Glomerular visceral epithelial cell (primary cell): ENCODE results near the gene PINK1.
A peak's percentile ranks its signal among the peaks of the same experiment; 100 is the strongest.
"Not testable (repeated sequence)": the region's sequence is repeated elsewhere in the genome, so short reads cannot be mapped to it uniquely, and the experiment has no call there.

Experiments used
- DNase-seq: peaks from one replicate; pipeline ENCODE4 v3.0.0-alpha.2; 2016; ENCODE audit errors: extremely low spot score

Gene PINK1

DNA sequence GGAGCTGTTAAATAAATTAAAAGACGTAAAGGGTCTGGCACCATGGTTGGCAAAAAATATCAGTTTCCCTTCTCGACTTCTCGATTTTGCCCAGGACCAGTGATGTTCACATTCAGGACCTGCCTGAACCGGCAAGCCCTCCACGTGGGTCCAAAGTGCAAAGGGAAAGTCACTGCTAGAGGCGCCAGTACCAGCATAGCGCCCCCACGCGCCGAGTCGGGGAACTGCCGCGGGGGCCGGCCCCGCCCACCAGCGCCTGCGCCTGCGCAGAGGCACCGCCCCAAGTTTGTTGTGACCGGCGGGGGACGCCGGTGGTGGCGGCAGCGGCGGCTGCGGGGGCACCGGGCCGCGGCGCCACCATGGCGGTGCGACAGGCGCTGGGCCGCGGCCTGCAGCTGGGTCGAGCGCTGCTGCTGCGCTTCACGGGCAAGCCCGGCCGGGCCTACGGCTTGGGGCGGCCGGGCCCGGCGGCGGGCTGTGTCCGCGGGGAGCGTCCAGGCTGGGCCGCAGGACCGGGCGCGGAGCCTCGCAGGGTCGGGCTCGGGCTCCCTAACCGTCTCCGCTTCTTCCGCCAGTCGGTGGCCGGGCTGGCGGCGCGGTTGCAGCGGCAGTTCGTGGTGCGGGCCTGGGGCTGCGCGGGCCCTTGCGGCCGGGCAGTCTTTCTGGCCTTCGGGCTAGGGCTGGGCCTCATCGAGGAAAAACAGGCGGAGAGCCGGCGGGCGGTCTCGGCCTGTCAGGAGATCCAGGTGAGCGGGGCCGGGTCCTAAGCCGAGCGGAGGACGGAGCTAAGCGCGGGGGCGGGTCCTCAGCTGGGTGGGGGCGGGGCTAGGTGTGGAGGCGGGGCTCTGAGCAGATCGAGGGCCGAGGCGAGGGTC, at the start of gene PINK1:
Gene PINK1, plus strand, starts transcription at position 269 of the 875 bp plus-strand sequence. Its CDS starts 91 bp downstream, at position 360.
- peak; percentile 81 for DNase-seq

DNA sequence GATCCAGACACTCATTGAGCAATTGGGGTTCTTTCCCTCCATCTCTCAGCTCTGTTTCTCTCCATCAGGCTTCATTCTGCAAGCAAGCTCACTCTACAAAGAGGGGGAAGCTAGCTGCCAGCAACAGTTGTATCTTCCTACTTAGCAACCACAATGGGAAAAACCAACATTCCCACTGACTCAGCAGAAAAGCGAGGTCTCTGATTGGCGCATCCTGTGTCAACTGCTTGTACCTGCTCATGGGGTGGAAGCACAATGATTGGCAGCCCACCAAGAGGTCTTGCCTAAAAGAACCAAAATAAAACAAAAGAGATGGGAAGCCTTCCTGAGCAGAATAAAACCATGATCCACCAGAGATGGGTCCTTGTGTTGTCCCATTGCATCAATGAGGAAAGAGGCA, 48.4 kb upstream of the PINK1 start:
- peak; percentile 25 for DNase-seq

DNA sequence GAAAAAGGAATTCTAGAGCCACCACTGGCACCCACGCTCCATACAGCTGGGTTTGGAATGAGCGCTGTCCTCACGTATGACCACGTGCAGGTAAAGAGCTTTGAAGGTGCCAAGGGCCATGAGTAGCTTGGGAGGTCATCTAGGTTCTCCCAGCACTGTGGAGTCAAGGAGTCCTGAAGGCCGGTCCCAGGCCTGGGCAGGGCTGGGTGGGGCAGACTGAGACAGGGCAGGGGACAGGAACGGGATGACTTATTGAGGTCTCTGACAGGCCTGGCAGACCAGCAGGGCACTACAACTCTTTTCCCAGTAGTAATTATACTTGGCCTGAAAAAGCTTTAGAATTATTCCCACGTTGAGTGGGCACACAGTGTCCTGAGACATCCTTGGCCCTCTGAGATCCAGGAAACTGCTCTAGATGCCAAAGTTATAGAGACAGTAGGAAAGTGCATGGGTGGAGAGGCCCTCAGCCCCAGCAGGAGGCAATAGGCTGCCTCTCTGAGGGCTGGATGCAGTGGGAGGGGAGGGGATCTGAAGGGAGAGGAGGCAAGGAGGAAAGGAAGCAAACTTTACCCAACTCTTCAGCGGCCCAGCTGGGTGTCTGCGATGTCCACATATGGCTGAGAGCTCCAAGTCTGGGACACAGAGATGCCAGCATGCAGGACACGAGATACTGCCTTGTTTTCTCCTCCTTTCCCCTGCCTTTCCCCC, 46.2 kb upstream of the PINK1 start:
- DNase-seq = no peak

DNA sequence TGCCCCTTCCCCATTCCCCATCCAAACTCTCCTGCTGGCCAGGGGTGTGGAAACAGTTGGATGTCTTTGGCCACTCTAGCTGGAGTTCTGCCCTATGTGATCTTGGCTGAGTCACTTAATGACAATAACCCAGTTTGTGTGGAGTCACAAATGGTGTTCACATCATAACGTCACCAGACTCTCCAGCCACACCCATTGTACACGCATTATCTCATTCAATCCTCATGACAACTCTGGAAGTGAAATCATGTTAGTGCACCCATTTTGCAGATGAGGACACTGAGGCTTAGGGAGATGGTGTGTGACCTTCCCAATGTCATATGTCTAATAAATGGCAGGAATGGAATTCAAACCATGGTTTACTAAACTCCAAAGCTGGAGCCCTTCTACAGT, 45.6 kb upstream of the PINK1 start:
- DNase-seq = no peak

DNA sequence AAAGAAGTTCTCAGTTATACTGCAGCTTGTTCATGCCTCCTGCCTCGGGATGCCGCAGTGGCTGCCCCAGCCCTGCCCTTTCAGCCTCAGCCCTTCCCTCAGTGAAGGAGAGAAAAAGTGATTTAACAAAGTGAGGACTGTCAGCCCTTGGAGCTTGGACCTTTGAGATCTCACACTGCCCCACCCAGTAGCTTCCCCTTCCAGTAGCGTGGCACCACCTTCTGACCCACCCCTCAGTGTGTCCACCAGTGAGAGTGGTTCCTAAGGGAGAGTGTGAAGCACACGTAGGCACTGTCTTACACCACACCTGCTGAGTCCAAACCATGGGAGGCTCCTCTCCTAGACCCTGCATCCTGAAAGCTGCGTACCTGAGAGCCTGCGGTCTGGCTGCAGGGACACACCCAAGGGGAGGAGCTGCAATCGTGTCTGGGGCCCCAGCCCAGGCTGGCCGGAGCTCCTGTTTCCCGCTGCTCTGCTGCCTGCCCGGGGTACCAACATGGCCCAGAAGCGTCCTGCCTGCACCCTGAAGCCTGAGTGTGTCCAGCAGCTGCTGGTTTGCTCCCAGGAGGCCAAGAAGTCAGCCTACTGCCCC, 44.5 kb upstream of the PINK1 start, which contains the start of gene CDA:
Gene CDA, plus strand, starts transcription at position 464 of the 592 bp plus-strand sequence. Its CDS starts 33 bp downstream, at position 497.
- DNase-seq = no peak

DNA sequence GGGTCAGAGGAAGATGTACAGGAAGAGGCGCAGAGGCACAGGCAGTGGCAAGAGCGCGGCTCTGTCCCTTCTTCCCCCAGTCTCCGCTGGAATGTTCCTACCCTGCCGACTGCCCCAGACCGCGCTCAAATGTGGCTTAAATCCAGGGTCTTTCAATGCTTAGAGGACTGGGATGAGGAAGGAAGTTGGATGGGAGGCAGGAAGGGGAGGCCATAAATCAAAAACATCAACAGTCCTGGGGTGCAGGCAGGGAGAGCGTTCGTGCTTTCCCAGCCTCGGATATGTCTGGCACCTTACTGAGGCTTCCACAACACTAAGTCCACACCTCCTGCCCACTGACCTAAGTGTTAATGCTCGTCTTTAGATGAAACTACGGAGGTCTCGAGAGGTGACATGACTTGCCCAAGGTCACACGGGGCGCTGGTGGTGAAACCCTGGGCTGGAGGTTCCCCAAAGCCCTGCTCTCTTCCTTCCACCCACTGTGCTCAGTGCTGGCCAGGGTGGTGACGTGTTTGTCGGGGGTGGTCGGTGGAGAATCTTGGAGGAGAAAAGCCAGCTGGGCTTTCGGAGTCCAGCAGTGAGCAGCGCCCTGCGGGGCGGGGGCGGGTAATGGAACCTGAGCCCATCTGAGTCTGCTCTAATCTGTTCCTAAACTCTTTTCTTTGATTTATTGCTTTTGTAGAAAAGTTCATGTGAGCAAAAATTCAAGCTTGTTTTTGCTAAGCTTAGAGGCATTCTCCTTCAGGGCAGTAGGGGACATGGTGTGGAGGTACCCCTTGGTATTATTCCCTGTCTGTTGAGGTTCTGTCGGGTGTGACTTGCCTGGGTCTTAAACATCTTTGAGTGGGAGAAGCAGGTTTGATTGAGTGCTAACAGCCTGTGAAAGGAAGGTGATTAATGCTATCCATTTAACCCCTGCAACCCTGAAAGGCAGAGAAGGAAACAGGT, 43.7 kb upstream of the PINK1 start:
- no peak for DNase-seq

DNA sequence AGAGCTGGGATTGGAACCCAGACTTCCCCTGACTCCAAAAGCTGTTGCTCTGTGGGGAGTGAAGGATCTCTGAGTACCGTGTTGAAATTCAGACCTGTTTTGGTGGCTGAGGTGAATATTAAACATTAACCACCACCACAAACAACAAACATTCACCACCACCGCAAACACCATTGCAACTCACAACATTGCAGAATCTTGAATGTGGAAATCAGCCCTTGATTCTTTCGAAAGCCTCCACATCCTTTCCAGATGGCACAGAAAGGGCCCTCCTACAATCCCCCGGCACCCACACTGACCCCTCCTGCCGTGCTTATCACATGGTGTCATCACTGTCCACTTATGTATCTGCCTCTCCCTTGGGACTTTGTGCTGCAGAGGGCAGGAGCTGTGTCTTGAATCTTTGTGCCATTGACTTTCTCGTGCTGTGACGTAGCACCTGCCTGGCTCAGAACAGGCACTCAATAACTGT, 42.9 kb upstream of the PINK1 start:
- peak; percentile 33 for DNase-seq

DNA sequence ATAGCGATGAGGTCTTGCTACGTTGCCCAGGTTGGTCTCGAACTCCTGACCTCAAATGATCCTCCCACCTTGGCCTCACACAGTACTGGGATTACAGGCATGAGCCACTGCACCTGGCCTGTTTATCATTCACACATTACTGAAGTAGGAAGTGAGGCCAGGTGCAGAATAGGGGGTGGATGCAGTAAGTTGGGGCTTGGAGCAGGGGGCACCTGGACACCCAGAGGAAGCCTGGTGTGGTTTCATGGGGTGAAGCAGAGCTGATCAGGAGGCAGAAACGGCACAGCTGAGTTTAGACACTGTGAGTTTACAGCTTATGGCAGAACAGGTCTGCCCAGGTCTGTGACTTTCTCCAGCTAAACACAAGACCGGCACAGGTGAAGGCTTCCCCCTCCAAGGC, 39.5 kb upstream of the PINK1 start:
- no peak for DNase-seq

DNA sequence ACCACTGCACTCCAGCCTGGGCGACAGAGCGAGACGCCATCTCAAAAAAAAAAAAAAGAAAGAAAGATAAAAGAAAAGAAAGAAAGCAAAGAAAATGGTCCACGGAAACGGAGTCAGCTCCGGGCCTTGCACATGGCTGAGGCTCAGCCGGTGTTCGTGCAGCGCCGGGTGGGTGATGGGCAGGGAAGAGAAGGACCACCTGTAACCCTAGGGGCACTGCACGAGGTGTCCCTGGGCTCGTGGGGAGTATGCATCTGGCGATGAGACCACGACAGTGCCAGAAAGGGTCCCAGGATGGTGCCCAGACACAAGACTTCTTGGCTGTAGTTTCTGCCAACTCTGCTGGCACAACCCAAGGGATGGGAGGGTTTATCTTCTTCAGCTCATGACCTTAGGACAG, 38.5 kb upstream of the PINK1 start:
- DNase-seq = no peak

DNA sequence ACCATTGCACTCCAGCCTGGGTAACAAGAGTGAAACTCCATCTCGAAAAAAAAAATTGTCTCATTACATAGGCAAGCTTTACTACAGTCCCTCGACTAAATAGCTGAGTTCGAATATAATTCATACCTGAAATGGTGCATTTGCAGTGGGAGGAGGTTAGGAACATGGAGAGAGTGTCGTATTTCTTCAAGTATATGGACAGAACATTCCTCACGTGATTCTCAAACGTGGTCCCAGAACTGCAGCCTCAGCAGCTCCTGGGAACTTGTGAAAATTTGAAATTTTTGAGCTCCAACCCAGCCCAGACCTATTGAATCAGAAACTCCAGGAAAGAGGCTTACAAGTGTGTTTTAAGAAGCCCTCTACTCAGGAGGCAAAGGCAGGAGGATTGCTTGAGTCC, 37.2 kb upstream of the PINK1 start:
- DNase-seq = no peak

DNA sequence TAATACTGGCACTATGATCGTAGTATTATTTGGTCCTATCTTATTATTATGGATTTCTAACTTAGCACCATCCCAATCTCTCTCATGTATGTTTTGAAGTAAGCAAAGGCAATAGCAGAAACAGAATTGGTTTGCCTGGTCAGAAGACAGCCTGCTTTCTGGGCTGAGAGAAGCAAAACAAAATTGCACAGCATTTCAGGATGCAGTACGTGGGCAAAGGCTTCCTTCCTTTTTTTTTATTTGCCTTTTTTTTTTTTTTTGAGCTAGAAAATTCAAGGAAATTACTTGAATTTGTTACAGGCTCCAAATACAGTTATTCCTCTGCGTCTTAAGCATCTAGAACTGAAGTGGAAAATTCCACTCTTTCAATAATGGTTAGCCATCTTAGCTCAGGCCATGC, 35.6 kb upstream of the PINK1 start:
- DNase-seq = no peak

DNA sequence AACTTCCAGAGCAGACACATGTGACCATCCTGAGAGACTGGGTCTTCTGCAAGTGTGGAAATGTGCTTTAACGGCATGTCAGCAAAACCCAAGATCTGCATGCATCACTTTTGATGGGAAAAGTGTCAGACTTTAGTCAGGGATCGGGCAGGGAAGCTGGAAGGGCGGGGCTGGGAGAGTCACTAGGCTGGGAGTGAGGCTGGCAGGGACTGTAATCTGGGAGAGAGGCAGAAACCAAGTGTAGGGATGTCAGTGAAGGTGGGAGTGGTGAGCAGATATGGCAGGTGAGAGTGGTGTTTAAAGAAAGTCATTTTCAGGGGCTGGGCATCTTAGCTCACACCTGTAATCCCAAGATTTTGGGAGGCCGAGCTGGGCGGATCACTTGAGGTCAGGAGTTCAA, 33.1 kb upstream of the PINK1 start:
- DNase-seq = no peak

DNA sequence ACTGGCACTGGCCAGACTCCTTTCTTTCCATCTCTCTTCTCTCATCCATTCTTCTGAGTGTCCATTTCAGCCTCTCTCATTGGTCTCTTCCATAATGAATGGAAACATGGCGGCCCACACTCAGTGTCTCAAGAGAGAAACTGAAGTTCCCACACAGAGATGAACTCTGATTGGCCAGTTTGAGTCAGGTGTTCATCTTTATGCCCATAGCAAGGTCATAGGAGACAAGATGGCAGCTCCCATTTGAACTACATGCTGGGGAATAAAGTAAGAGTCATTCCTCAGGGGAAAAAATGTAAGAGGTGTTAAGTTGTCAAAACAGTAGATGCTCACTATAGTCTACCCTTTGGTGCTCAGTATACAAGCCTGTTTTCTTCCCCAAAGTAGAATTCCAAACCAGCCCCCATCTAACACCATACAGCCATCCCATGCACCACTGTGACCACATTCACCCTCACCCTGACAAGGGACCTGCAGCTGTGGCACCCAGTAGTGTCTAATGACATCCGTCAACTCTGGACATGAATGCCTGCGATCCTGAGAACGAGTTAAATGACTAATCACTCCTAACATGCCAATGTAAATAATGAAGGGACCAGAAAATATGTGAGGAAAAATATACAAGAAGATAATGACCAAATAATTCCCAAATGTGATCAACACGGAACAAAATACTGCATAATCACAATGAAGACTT, 32.0 kb upstream of the PINK1 start:
- no peak for DNase-seq

DNA sequence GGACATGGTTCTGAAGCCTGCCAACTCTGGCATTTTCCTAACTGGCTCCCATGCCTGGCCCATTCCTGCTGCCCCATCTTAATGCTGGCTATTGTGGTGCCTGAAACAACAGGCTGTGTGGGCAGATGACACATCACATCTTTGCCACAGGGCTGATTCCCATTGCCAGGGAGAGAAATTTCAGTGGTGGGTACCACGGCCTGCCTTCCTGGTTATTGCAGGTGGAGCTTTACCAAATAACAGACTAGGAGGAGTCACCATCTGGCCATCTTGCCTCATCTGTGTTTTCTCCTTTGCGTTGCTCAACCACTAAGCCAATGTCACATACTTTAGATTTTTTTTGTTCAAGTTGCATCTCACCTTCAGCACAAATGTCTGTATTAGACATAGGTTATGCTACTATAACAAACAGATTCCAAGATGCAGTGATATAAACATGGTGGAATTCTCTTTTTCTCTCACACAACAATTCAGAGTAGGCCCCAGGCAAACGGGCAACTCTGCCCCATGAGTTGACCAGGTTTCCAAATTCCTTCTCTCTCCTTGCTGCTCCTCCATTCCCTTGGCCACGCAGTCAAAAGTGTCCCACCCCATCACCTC, 30.3 kb upstream of the PINK1 start:
- peak; percentile 31 for DNase-seq

DNA sequence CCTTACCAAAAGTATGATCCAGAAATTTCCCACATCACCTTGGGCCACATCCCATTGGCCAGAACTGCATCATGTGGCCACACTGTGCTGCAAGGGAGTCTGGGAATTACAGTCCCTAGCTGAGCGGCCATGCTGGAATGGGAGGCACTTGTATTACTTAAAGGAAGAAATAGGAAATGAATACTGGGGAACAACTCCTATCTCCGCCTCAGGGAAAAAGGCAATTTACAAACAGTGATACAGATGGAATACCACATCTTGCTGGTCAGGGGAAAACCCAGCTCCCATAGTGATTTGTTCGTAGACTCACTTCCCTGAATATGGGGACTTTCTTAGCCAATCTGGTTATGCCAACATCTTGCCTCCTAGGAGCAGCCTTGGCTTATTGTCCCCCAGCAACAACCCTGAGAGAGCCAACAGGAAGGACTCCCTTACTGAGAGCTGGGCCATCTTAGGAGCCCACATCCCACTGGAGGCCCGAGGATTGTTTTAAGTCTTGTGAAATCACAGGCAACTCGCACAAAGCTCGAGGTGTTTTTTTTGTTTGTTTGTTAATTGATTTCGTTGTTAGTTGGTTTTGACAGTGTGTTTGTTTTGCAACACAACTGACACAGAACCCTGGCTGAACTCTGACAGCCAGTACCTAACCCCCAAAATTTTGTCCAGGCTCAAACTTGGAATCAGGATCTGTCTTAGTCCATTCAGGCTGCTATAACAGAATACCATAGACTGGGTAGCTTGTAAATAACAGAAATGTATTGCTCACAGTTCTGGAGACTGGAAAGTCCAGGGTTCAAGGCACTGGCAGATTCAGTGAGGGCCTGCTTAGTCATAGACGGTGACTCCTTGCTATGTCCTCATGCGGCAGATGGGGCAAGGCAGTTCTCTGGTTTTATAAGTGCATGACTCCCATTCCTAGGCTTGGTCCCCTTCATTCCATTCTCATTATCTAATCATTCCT, 29.5 kb upstream of the PINK1 start:
- DNase-seq = peak; percentile 84

DNA sequence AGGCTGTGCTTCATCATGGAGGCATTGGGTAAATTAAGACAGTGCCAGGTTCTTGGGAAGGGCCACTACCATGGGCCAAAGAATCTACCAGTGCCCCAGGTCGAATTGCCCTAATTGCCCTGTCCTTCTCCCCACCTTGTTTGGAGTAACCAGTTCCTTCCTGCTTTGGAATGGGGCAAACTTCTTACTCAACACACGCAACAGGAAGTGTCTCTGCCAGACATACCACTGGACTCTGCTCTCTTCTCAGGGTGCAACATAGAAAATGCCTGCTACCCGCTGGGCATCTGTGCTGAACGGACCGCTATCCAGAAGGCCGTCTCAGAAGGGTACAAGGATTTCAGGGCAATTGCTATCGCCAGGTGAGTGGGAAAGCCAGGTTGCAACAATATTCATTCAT, 28.6 kb upstream of the PINK1 start:
- DNase-seq = peak; percentile 25

DNA sequence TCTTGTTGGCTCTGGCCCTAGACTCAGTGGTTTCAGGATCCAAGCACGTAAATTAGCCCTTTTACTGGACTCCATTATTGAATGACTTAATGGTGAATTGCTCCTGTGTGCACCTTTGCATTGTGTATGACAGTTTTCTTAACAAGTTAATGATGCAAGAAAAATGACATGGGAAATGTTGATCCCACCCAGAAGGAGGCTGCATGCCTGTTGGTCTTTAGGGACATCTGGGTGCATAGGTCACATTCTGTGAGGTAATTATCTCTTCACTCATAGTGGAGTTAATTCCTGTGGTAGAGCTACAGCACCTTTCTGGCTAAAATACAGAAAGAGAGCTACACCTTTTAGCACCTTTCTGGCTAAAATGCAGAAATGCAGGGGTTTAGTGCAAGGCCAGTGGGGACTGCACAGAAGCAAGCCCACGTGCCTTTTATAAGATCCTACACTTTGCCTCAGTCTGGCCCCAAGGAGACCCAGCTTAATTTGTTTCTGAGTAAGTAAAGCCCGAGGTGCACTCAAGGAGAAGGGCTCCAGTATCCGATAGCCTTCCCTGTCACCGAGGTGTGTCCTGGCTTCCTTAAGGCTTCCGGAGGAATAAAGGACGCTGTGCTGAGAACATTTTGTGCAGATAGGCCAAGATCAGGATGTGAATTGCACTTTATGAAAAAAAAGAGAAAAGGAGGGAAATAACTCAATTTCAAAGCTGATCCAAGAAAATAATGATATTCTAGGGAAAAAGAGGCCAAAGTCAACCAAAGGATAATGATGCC, 26.3 kb upstream of the PINK1 start:
- DNase-seq = not testable (repeated sequence)

DNA sequence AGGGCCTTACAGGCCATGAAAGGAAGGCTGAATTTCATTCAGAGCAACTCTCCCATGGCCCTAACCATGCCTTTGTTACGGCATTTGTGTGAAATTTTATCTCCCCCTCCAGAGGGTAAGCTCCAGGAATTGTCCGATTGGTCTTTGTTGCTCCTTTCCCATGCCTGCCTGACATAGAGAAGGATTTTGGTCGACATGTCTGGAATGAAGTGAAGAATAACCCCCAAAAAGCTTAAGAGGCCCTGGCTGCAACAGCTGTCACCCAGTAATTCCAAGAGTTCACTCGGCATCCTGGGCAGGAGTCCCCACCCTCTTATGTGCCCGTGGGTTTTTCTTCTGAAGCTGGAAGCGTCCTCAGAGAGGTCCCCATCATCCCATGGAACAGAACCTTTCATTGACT, 23.7 kb upstream of the PINK1 start:
- no peak for DNase-seq
